GM18507 (cell line): ENCODE results near the gene CD164L2.

Experiments used
- DNase-seq: peaks from one replicate; pipeline ENCODE4 v3.0.0; 2011; ENCODE audit warnings: low read depth; ENCODE audit not compliant: insufficient read length; ENCODE audit errors: extremely low spot score
- FAIRE-seq: peaks from 2 replicates; lab custom pipeline; 2011; peaks lifted over from hg19 to GRCh38; lab: Jason Lieb, UNC

Gene CD164L2

DNA sequence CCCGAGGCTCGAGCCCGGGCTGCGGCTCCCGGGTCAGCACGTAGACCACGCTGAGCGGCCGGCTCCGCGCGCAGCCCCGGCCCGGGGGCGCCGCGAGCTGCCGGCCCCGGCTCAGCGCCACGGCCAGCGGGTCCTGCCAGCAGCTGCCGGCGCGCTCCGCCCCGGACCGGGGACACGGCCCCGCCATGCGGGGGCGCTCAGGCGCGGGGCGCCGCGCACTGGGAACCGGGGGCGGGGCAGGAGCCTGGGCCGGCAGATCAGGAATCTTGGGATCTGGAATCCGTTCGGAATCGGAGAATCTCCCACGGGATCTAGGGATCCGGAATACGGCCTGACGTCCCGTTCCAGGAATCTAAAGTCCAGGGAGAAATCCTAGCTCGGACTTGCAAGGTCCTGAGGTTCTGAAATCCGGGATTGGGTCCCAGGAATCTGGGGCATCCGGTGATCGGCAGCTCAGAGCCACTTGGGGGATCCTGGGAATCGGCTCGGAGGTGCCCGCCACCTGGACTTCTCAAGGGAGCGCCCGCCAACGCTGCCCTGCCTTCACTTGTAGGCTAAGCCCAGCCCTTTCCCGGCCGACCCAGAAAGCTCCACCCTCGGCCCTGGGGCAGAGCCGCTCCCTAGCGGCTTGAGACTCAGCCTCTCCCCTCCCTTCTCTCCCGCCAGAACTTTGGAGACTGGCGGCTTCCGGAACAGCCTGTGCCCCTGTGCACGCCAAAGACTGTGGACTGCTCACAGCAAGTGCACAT lies 16.5 kb downstream of the CD164L2 start, which contains the start of gene MAP3K6:
Gene MAP3K6, minus strand, starts transcription at position 551 of the 749 bp plus-strand sequence. Its CDS starts 364 bp downstream, at position 187.
- no peak for DNase-seq
- no peak for FAIRE-seq

- no peak for DNase-seq
- no peak for FAIRE-seq
These were observed 17.1 kb downstream of the CD164L2 start for GRCh38 chr1:27366113-27366410.

DNA sequence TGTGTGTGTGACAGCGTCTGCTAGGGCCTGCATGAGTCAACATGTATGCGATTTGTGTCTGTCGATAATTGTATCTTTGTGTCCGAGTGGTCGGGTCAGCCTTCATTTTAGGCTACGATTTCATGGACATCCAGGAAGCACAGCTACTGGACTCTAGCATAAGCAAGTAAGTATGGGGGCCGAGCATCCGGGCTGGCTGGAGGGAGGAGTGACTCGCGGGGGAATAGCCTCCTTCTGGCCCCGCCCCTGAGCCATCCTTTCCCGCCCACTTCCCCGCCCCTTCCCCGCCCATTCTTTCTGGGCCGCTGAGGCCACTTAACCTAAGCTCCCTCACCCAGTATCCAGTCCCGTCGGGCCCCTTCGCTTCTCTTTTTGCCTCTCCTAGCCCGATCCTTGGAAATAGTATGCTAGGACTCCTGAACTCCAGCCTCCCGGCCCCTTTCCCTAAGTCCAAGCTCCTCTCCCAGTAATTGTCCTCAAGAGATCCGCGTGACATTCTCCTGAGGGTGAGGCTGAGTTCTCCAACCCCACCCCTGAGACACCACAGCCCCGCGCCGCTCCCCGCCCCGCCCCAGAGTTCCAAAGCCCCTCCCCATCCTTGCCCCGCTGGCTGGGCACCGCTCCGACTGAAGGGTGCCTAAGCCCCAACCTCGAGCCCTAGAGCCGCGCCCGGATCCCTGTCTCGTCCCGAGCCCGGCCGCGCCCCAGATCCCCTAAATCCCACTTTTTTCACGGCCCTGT lies 17.6 kb downstream of the CD164L2 start:
- FAIRE-seq = peak; percentile 89
- peak; percentile 77 for DNase-seq

DNA sequence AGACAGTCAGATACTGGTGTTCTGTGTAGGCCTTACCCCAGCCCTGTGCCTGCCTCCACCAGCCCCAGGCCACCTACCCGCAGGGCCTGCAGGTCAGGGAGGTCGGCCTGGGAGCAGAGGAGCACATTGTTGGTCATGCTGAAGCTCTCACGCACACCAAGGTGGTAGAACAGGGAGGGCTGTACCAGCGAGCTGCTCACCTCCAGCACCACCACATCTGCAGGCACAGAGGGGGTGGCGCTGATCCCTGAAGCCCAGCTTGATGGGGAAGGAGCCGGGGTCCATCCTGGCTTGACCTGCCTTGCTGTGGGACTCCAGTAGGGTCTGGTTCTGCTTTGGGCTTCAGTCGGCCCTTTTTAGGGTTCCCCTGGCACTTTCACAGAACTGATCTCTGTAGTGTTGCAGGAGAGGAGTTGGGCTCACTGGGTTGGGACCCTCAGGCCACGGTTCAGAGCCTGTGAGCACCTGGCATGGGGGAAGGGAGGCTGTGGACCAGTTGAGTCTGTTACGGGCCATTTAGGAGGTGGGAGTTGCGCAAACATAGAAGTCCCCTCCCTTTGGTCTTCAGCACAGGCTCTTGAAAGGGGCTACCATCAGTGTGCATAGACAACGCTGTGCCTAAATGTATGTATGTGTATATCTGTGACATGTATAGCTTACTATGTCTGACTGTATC lies 18.3 kb downstream of the CD164L2 start:
- FAIRE-seq (no peak), DNase-seq (no peak)

- FAIRE-seq = no peak
These were observed 19.1 kb downstream of the CD164L2 start for GRCh38 chr1:27363766-27364695.

GRCh38 chr1:27361553-27361952 lies 21.6 kb downstream of the CD164L2 start:
- DNase-seq (no peak), FAIRE-seq (no peak)

More at GRCh38 chr1:27363766-27364695, 19.1 kb downstream of the CD164L2 start:
- DNase-seq = no peak

DNA sequence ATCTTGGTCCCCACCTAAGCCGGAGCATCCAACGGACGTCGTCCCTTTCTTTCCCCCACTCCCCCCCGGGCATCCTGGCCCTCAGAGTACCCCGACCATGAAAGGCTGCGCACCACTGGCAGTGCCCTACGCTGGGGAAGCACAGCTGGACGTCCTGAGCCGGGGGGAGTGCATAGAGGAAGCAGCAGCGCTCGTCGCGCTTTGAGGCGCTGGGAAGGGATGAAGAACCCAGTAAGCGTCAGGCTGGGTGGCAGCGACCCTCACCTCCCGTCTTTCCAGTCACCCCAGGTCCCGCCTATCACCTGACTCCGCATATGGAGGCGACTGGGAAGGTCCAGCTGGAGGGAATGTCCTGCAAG lies 22.1 kb downstream of the CD164L2 start:
- DNase-seq (no peak), FAIRE-seq (no peak)

DNA sequence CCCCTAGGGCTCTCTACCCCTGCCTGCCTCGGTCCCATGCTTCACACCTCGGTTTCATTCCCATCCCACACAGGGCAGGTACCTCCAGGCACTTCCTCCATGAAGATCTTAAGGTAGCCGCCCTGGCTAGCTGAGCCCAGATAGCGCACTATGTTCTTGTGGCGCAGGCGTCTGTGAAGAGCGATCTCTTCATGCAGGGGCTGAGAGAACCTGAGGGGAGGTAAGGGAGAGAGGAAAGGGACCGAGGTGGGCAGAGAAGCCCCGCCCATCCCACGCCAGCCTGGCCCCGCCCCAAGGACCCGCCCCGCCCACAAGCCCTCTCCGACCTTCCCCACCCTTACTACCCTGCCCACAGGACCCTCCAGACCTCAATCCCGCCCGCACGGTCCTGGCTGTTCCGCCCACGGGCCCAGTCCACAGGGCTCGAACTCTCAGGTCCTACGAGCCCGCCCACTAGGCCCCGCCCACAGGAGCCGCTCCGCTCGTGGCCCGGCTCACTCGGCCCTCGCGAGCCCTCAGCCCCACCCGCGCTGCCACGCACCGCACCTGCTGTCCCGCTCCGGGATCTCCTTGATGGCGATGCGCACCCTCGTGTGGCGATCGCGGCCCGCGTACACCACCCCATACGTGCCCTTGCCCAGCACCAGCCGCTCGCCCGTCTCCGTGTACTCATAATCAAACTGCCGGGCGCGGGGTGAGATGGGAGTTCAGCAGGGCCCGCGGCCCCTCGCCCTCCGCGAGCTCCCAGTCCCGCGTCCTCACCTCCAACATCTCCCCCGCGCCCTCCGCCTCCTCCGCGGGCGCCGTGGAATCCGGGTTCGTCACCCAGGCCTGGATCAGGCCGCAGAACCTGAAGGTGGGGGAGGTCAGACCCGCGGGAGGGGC lies 22.7 kb downstream of the CD164L2 start:
- FAIRE-seq = peak; percentile 82
- no peak for DNase-seq

DNA sequence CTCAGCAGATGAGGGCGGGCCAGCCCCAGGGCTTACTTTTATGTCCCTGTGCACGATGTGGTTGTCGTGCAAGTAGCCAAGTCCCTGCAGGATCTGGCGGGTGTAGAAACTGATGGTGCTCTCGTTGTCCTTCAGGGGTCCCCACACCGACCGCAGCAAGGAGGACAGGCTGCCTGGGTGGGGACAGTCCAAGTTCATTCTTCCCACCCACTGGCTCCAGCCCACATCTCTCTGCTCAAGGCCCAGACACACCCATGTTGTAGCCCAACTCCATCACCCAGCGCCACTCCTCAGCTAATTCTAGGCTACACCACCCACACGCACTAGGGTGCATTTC lies 23.3 kb downstream of the CD164L2 start:
- FAIRE-seq (no peak), DNase-seq (no peak)

DNA sequence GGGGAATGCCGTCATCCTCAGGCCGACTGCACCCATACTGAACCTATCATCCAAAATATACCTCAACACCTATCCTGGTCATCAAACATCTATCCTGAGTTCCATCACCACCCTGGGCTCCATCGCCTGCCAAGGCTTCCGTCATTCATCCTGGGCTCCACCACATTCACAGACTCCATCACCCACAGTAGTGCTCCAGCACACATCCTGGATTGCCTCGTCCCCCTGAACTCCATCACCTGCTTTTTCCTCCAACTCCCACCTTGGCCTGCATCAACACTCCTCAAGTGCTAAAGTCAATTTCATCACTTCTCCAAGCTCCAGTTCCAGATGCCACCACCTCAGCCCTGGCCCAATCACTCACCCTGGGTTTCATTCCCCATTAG lies 24.2 kb downstream of the CD164L2 start:
- DNase-seq (no peak), FAIRE-seq (no peak)

DNA sequence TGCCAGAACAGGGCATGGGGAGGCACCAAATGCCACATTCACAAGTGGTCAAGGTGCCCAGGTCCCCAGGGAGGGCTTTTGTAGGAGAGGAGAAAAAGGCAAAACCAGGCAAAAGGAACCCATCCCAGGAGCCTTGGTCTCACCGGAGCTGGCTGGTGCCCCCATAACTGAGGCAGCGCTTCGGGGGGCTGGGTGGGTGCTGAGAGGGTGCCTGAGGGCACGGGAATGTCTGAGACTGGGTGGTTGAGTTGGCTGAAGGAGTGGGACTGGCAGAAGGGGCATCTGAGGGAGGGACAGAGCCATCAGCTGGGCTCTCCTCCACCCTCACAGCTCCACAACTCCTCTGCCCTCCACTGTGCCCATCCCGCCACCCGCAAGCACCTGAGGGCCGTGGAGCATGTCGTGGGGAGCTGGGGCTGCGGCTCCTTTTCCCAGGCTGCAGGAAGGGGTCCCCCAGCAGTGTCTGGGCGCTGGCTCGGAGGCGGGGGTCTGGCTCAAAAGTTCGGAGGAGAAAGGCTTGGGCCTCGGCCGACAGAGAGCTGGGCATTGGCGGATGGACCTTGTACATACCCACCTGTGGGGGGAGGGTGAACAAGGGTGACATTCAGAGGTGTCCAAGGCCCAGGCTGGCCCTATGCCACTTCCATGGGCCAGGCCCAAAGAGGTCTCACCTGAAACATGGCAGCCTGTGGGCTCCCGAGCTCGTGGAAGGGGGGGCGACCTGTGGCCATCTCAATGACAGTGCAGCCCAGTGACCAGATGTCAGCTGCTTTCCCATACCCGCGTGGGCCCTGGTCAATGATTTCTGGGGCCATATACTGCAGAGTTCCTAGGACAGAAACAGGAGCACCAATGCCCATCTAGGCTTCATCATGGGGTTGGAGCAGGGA lies 24.9 kb downstream of the CD164L2 start:
- no peak for DNase-seq
- FAIRE-seq = no peak

- peak; percentile 85 for FAIRE-seq
- DNase-seq = peak; percentile 83
These were observed 25.7 kb downstream of the CD164L2 start for GRCh38 chr1:27357281-27358037.

DNA sequence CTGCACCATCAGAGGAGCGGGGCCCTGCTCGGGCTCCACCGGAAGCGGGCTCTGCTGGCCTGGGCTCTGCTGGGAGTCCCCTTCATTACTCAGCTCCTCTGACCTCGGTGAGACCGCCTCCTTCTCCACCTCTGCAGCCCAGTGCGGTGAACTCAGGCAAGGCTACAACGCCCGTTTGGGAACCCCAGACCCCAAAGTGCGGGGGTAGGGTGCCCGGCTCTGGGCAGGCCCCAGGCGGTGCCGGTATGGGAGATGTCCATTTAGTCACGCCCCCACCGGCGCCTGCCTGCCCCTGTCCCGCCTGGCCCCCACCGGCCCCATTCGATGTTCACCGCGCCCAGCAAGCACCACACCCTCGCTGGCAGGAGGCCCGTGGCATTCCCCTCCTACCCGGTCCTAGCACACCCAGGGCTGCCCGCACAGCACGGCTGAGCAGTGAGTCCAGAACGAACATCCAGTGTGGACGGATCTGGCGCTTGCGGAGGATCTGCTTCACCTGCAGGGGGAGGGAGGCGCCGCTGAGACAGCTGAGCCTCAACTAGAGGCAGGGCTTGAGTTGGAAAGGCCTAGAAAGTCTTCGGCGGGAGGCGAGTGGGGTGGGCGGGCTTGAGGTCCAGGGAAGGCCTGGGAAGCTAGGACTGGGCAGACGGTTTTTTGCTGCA lies 26.4 kb downstream of the CD164L2 start:
- DNase-seq (no peak), FAIRE-seq (no peak)

DNA sequence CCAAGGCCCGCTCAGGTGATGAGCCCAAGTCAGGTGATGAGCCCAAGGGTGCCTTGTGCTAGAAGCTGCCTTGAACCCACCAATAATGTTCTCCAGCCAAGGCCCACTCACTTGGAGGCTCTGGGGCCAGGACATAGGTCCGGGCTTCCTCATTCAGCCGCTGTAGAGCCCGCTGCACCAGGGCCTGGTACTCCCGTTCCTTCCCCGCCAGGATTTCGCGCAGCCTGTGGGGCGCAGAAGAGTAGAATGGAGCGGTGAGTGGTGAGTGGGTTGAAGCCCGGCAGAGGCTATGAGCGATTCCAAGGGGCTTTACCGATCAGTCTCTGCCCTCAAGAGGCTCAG lies 26.9 kb downstream of the CD164L2 start:
- DNase-seq = no peak
- FAIRE-seq = no peak

GRCh38 chr1:27355683-27356082 lies 27.4 kb downstream of the CD164L2 start:
- FAIRE-seq (no peak), DNase-seq (no peak)

DNA sequence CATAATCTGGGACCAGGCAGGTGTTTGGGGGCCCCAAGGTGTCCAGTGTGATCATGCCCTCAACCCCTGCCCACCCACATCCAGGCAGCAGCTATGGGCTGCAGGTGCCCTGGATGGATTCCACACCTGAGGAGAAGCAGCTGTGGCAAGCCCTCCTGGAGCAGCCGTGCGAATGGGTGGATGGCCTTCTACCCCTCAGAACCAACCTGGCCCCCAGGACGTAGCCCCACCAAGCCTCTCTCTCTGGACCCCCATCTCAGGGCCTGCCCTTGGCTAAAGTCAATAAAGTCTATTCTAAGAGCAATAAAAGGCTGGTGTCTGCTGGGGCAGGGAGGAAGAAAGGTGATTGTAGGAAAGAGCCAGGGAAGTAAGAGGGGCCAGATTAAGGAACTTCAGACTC lies 29.5 kb downstream of the CD164L2 start:
- no peak for FAIRE-seq

DNA sequence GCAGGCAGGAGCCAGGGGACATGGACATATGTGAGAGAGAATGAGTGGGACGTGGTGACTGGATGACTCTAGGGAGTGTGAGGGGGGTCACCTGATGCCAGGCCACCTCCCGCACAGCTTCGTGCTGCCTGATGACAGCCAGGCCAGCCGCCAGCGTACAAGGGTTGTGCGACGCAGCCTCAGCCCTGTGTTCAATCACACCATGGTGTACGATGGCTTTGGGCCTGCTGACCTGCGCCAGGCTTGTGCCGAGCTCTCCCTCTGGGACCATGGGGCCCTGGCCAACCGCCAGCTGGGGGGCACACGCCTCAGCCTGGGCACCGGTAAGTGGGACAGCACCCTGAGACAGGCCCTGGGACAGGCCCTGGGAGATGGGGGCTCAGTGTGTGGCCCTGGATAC lies 30.0 kb downstream of the CD164L2 start:
- FAIRE-seq (no peak), DNase-seq (no peak)

More for the DNA sequence above, 29.5 kb downstream of the CD164L2 start:
- no peak for DNase-seq
